Hepatocyte (in vitro differentiated cells): ENCODE results near the gene OLIG2.

ENCODE experiments used
- CTCF ChIP-seq: fragments of 200-600 bp; sonication (generic); IDR thresholded peaks from 2 replicates; pipeline ENCODE4 v1.5.1; 2016; ENCODE audit warnings: antibody characterized with exemption, mild to moderate bottlenecking; ENCODE audit not compliant: poor library complexity
- EZH2 ChIP-seq: fragments of 200-600 bp; sonication (generic); IDR thresholded peaks from 2 replicates; pipeline ENCODE4 v1.6.1; 2016; ENCODE audit warnings: antibody characterized with exemption, mild to moderate bottlenecking, borderline replicate concordance

DNA sequence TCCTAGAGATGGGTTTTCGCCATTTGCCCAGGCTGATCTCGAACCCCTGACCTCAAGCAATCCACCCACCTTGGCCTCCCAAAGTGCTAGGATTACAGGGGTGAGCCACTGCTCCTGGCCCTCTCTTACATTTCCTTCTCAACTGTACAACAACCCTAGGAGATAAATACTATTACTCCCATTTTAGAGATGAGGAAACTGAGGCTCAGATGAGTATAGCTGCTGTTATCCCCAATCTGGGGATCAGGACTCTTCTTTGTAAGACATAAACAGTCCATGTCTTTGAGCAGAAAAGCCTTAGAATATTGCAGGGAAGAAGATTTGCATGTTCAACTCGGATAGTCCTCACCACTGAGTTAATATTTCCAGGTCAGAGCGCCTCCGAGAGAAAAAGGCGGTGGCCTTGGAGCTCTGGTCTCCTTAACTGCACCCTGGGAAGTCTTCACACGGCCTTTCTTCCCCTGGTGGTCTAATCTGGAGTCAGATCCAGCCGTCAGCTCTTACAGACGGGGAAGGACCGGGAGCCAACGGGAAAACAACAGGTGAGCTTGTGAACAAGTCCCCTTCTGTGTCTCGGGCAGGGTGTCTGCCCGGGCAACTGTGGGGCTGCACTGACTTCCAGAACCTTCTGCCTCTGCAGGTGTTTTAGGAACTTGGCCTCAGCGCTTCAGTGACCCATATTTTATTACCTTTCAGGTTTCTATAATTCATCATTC lies 38.3 kb downstream of the OLIG2 start:
- TF ChIP-seq CTCF = no peak
- TF ChIP-seq EZH2 = no peak
